C4-2B (cell line): ENCODE measurements around the gene C16orf82.

Experiments
- ZFX ChIP-seq: fragments of 450-650 bp; IDR thresholded peaks from 2 replicates; pipeline ENCODE4 v1.6.1; 2017
- TF ChIP-seq, protein P1 (sequence below): fragments of 450-650 bp; conservative IDR thresholded peaks from 2 replicates; pipeline ENCODE4 v1.5.1; 2017; ENCODE audit warnings: mild to moderate bottlenecking

DNA sequence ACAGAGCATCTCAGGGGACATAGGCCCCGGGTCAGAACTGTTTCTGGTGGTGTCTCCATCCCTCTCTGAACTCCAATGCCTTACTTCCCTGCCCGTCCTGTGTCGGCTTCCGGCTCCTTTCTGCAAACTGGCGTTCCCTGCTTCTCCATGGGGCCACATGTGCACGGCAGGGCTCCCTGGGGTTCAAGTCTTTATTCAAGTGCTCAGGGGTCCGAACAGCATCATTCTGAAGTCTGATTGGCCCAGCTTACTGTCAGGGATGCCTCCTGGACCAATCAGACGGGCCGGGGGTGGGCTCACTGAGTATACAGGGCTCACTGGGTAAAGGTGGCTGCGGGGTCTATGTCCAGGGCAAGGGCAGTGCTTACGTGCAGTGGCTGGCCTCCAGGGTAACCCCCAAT lies 17.1 kb downstream of the C16orf82 start:
- TF ChIP-seq, protein P1, sequence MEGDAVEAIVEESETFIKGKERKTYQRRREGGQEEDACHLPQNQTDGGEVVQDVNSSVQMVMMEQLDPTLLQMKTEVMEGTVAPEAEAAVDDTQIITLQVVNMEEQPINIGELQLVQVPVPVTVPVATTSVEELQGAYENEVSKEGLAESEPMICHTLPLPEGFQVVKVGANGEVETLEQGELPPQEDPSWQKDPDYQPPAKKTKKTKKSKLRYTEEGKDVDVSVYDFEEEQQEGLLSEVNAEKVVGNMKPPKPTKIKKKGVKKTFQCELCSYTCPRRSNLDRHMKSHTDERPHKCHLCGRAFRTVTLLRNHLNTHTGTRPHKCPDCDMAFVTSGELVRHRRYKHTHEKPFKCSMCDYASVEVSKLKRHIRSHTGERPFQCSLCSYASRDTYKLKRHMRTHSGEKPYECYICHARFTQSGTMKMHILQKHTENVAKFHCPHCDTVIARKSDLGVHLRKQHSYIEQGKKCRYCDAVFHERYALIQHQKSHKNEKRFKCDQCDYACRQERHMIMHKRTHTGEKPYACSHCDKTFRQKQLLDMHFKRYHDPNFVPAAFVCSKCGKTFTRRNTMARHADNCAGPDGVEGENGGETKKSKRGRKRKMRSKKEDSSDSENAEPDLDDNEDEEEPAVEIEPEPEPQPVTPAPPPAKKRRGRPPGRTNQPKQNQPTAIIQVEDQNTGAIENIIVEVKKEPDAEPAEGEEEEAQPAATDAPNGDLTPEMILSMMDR: no peak
- TF ChIP-seq ZFX: no peak
